PC-9 (cell line): ENCODE results near the gene TRIP12. TPM values are rescaled to one million over a fixed set of nuclear protein-coding genes. Genes with fewer than 3 reads are reported as not detected.

Experiments used
- BruUV-seq: library from RNA; stranded (reverse); fragments of 400-500 nt; replicated peaks from 2 replicates; lab custom pipeline; 2021; lab: Mats Ljungman, UMichigan
- CTCF ChIA-PET: fragments of 300-600 bp; sonication (Branson Sonifier 250); formaldehyde crosslinking; loops from one replicate; lab custom pipeline; 2022; ENCODE audit warnings: antibody characterized with exemption; lab: Charles Lee
- POLR2A ChIA-PET: fragments of 300-600 bp; sonication (Branson Sonifier 250); formaldehyde crosslinking; loops from one replicate; lab custom pipeline; 2022; ENCODE audit warnings: antibody characterized with exemption; ENCODE audit not compliant: unreplicated experiment; lab: Charles Lee
- DNase-seq, 2 experiments: peaks; one replicate each; pipeline versions ENCODE4 v3.0.0 to v3.0.0-alpha.2; 2015 to 2022; ENCODE audit warnings: mixed read lengths in 1 of 2
- H2AFZ ChIP-seq: fragments of 200-600 bp; sonication (generic); 2 replicates; pipeline ENCODE4 v1.8.1; 2017; ENCODE audit warnings: antibody characterized with exemption
- H3F3A ChIP-seq: fragments of 200-600 bp; sonication (generic); 2 replicates; pipeline ENCODE4 v1.8.1; 2017; ENCODE audit warnings: antibody characterized with exemption, mild to moderate bottlenecking, low read depth; ENCODE audit not compliant: insufficient read depth
- H3K27ac ChIP-seq: fragments of 200-600 bp; sonication (generic); 2 replicates; pipeline ENCODE4 v1.6.1; 2016; ENCODE audit warnings: mixed run types
- H3K27me3 ChIP-seq: fragments of 200-600 bp; sonication (generic); 2 replicates; pipeline ENCODE4 v1.6.1; 2016; ENCODE audit warnings: low read depth, mixed run types; ENCODE audit not compliant: insufficient read depth
- H3K36me3 ChIP-seq: fragments of 200-600 bp; sonication (generic); 2 replicates; pipeline ENCODE4 v1.6.1; 2016; ENCODE audit warnings: low read depth, mixed run types
- H3K4me1 ChIP-seq: fragments of 200-600 bp; sonication (generic); replicated peaks from 2 replicates; pipeline ENCODE4 v1.6.1; 2016; ENCODE audit warnings: mixed run types; ENCODE audit not compliant: insufficient read depth
- H3K4me2 ChIP-seq: fragments of 200-600 bp; sonication (generic); 2 replicates; pipeline ENCODE4 v1.6.1; 2017; ENCODE audit warnings: mixed run types
- H3K4me3 ChIP-seq: fragments of 200-600 bp; sonication (generic); 2 replicates; pipeline ENCODE4 v1.6.1; 2016; ENCODE audit warnings: mixed run types
- H3K79me2 ChIP-seq: fragments of 200-600 bp; sonication (generic); 2 replicates; pipeline ENCODE4 v1.6.1; 2017; ENCODE audit warnings: low read depth, mixed run types
- H3K9me2 ChIP-seq: fragments of 200-600 bp; sonication (generic); 2 replicates; pipeline ENCODE4 v1.8.1; 2017; ENCODE audit warnings: mild to moderate bottlenecking; ENCODE audit not compliant: insufficient read depth
- H3K9me3 ChIP-seq: fragments of 200-600 bp; sonication (generic); 2 replicates; pipeline ENCODE4 v1.8.1; 2016; ENCODE audit warnings: low read depth; ENCODE audit not compliant: insufficient read depth
- H4K20me1 ChIP-seq: fragments of 200-600 bp; sonication (generic); 2 replicates; pipeline ENCODE4 v1.8.1; 2017; ENCODE audit not compliant: insufficient read depth
- EZH2 ChIP-seq: fragments of 200-600 bp; sonication (generic); IDR thresholded peaks from 2 replicates; pipeline ENCODE4 v1.8.0; 2017; ENCODE audit warnings: antibody characterized with exemption, low read depth
- intact Hi-C: fragments of 100-400 bp; cut with micrococcal nuclease; formaldehyde crosslinking; loops from one replicate; pipeline ENCODE4 v1.10.0; 2022; ENCODE audit not compliant: unreplicated experiment
- total RNA-seq: library from RNA; stranded (reverse); gene quantifications from 2 replicates; pipeline ENCODE4 v1.2.3, GENCODE V29; 2021
- TF ChIP-seq, protein P1 (sequence below): fragments of 200-600 bp; sonication (generic); conservative IDR thresholded peaks from 2 replicates; pipeline ENCODE4 v1.6.1; 2017; ENCODE audit warnings: mixed run types, antibody characterized with exemption, mild to moderate bottlenecking, moderate library complexity

TRIP12 gene
- total RNA-seq, 1 experiment from 2014 or later, result 226 TPM

DNA sequence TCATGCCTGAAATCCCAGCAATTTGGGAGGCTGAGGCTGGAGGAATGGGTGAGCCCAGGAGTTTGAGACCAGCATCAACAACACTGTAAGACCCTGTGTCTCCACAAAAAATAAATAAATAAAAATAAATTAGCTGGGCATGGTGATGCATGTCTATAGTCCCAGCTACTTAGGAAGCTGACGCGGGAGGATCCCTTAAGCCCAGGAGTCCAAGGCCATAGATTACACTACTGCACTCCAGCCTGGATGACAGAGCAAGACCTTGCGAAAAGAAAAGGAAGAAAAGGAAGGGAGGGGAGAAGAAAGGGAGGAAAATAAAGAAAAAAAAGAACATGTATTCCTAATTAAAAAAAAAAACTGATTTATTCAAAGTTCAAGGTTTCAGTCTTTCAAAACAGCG is 78.2 kb downstream of the TRIP12 start:
- BruUV-seq, result no TSS peak
- TF ChIP-seq, protein P1, sequence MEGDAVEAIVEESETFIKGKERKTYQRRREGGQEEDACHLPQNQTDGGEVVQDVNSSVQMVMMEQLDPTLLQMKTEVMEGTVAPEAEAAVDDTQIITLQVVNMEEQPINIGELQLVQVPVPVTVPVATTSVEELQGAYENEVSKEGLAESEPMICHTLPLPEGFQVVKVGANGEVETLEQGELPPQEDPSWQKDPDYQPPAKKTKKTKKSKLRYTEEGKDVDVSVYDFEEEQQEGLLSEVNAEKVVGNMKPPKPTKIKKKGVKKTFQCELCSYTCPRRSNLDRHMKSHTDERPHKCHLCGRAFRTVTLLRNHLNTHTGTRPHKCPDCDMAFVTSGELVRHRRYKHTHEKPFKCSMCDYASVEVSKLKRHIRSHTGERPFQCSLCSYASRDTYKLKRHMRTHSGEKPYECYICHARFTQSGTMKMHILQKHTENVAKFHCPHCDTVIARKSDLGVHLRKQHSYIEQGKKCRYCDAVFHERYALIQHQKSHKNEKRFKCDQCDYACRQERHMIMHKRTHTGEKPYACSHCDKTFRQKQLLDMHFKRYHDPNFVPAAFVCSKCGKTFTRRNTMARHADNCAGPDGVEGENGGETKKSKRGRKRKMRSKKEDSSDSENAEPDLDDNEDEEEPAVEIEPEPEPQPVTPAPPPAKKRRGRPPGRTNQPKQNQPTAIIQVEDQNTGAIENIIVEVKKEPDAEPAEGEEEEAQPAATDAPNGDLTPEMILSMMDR, result no peak
- no peak for TF ChIP-seq EZH2
- H3K27me3 ChIP-seq, result no peaks in the 10 kb centered on the region
- intact Hi-C loops, result no loop called here
- H3K4me3 ChIP-seq, result no peak overlapping the region
- H3K36me3 ChIP-seq, result peaks cover 11% of the 10 kb centered on the region; the same call in 1 of the 2 replicates
- H3K4me2 ChIP-seq, result no peak overlapping the region
- peaks cover 19% of the 10 kb centered on the region; the same call in 1 of the 2 replicates for H3K79me2 ChIP-seq
- H3F3A ChIP-seq, result peaks cover 6% of the 10 kb centered on the region; the same call in 1 of the 2 replicates
- H3K4me1 ChIP-seq, result no peaks in the 10 kb centered on the region
- H2AFZ ChIP-seq, result no peak overlapping the region
- no peak for DNase-seq
- no peak overlapping the region for H3K27ac ChIP-seq
- CTCF ChIA-PET, result no interaction called here
- POLR2A ChIA-PET, result no interaction called here
- H3K9me3 ChIP-seq, result no peaks in the 10 kb centered on the region
- H4K20me1 ChIP-seq, result peaks cover 20% of the 10 kb centered on the region; the same call in 1 of the 2 replicates
- no peaks in the 10 kb centered on the region for H3K9me2 ChIP-seq

DNA sequence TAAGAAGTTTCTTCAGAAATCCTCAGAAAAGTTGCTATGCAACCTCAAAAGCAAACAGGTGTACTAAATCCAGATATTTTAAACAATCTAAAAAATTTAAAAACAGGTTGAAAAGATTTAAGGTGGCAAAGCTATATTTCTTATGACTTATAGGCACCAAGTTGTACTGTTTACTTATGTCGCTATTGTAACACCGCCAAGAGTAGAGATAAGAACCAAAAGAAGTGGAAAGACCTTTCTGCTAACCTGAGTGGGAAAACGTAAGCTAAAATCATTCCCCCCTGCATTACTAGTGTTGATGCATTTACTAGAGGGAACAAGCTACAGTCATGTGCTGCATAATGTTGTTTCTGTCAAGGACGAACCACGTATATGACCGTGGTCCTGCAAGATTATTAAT is 83.1 kb downstream of the TRIP12 start:
- H3K4me2 ChIP-seq, result no peak overlapping the region
- no peak overlapping the region for H2AFZ ChIP-seq
- POLR2A ChIA-PET, result interaction anchor here (0.9 kb wide), 1 partner anchor 22 kb away, joined by 4 read pairs; no protein-coding TSS in a partner anchor
- no TSS peak for BruUV-seq
- TF ChIP-seq, protein P1, result no peak
- H3K4me3 ChIP-seq, result no peak overlapping the region
- no peak overlapping the region for H3K27ac ChIP-seq
- CTCF ChIA-PET, result no interaction called here
- no peaks in the 10 kb centered on the region for H3K4me1 ChIP-seq
- H3F3A ChIP-seq, result peaks cover 3% of the 10 kb centered on the region; the same call in 1 of the 2 replicates
- H3K9me2 ChIP-seq, result no peaks in the 10 kb centered on the region
- H4K20me1 ChIP-seq, result peaks cover 20% of the 10 kb centered on the region
- no peaks in the 10 kb centered on the region for H3K27me3 ChIP-seq
- H3K79me2 ChIP-seq, result peaks cover 4% of the 10 kb centered on the region; the same call in 1 of the 2 replicates
- H3K9me3 ChIP-seq, result no peaks in the 10 kb centered on the region
- DNase-seq, result no peak
- intact Hi-C loops, result no loop called here
- H3K36me3 ChIP-seq, result peaks cover 16% of the 10 kb centered on the region; the same call in 1 of the 2 replicates

DNA sequence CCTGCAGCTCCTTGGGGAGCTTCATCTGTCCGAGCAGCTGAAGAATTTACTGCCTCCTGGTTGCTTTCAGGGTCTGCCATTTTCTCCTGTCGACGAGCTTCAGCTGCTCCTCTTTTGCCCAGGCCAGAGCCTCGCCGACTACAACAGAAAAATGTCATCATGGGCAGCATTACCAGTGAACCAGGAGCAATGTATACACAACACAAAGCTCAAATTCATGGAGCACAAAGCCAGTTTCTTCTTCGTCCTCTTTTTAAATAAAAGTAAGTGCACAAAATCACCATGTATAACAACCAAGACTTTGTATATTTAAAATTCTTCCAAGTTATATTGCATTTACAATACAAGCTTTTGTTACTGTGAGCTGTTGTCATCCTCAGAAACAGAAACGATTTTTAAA is 85.0 kb downstream of the TRIP12 start:
- peaks cover 3% of the 10 kb centered on the region; the same call in 1 of the 2 replicates for H3F3A ChIP-seq
- no peak for DNase-seq
- H3K9me3 ChIP-seq, result no peaks in the 10 kb centered on the region
- intact Hi-C loops, result no loop called here
- H3K9me2 ChIP-seq, result no peaks in the 10 kb centered on the region
- H3K4me1 ChIP-seq, result no peaks in the 10 kb centered on the region
- TF ChIP-seq EZH2, result no peak
- H3K27ac ChIP-seq, result no peak overlapping the region
- peaks cover 7% of the 10 kb centered on the region; the same call in 1 of the 2 replicates for H3K79me2 ChIP-seq
- no peak overlapping the region for H3K4me3 ChIP-seq
- H3K4me2 ChIP-seq, result no peak overlapping the region
- ChIA-PET CTCF (no interaction called here), POLR2A (no interaction called here)
- H4K20me1 ChIP-seq, result peaks cover 31% of the 10 kb centered on the region
- no TSS peak for BruUV-seq
- peaks cover 16% of the 10 kb centered on the region; the same call in 1 of the 2 replicates for H3K36me3 ChIP-seq
- no peaks in the 10 kb centered on the region for H3K27me3 ChIP-seq
- H2AFZ ChIP-seq, result no peak overlapping the region
